Mesodermal cell (in vitro differentiated cells): ENCODE data around the gene STK32C.
"Not testable (repeated sequence)": the region's sequence is repeated elsewhere in the genome, so short reads cannot be mapped to it uniquely, and the experiment has no call there.

Experiments used
- H3K27ac ChIP-seq: 2 replicates; pipeline ENCODE4 v1.7.0; 2013; ENCODE audit warnings: mild to moderate bottlenecking, low read depth, low read length, moderate library complexity; ENCODE audit not compliant: severe bottlenecking
- H3K36me3 ChIP-seq: 2 replicates; pipeline ENCODE4 v1.7.1; 2013; ENCODE audit warnings: mild to moderate bottlenecking, low read length, moderate library complexity; ENCODE audit not compliant: control insufficient read depth, insufficient read depth
- H3K4me1 ChIP-seq: one replicate; pipeline ENCODE4 v1.7.1; 2013; ENCODE audit warnings: mild to moderate bottlenecking, low read length; ENCODE audit not compliant: insufficient read depth, control insufficient read depth, poor library complexity, severe bottlenecking
- H3K4me3 ChIP-seq: 2 replicates; pipeline ENCODE4 v1.7.0; 2013; ENCODE audit warnings: low read length, control low read depth, mild to moderate bottlenecking; ENCODE audit not compliant: insufficient read depth, poor library complexity, severe bottlenecking; ENCODE audit errors: extremely low read depth
- H3K9me3 ChIP-seq: 2 replicates; pipeline ENCODE4 v1.7.1; 2013; ENCODE audit warnings: mild to moderate bottlenecking, low read length, moderate library complexity; ENCODE audit not compliant: control insufficient read depth
- WGBS, 2 experiments: methylation state at CpG; one replicate each; pipeline ENCODE4 v1.1.5; 2013; ENCODE audit warnings: missing lambda C conversion rate in 2 of 2; ENCODE audit not compliant: insufficient coverage in 2 of 2; 5-methylcytosine and 5-hydroxymethylcytosine counted together

The STK32C gene

GRCh38 chr10:132216441-132216840 lies 91.3 kb downstream of the STK32C start:
- WGBS, 2 experiments: 86 to 97% methylated on average over 3 of the region's 3 CpGs
- not testable (repeated sequence) for H3K36me3 ChIP-seq, H3K4me1 ChIP-seq, H3K4me3 ChIP-seq, H3K27ac ChIP-seq
- peaks cover 12% of the 10 kb centered on the region for H3K9me3 ChIP-seq

- no peak overlapping the region for H3K27ac ChIP-seq
- H3K9me3 ChIP-seq: peaks cover 12% of the 10 kb centered on the region
- H3K4me3 ChIP-seq: no peak overlapping the region
- WGBS, 2 experiments: 86% methylated on average over 1 of the region's 4 CpGs; no CpG with 5 or more reads in 1 of the 2 experiments
- H3K4me1 ChIP-seq: no peaks in the 10 kb centered on the region
- no peaks in the 10 kb centered on the region for H3K36me3 ChIP-seq
Measured at GRCh38 chr10:132213917-132214316, 93.8 kb downstream of the STK32C start.

GRCh38 chr10:132212816-132213215 lies 94.9 kb downstream of the STK32C start:
- Histone ChIP-seq H3K4me3 (no peak overlapping the region), H3K27ac (no peak overlapping the region), H3K4me1 (no peaks in the 10 kb centered on the region), H3K36me3 (no peaks in the 10 kb centered on the region), H3K9me3 (peaks cover 10% of the 10 kb centered on the region)
- 93 to 100% methylated on average over 5 to 6 of the region's 9 CpGs for WGBS, 2 experiments

GRCh38 chr10:132211246-132211645 lies 96.5 kb downstream of the STK32C start:
- no peak overlapping the region for H3K4me3 ChIP-seq
- no peak overlapping the region for H3K27ac ChIP-seq
- 90 to 93% methylated on average over 13 of the region's 14 CpGs for WGBS, 2 experiments
- peaks cover 1% of the 10 kb centered on the region for H3K9me3 ChIP-seq
- no peaks in the 10 kb centered on the region for H3K36me3 ChIP-seq
- H3K4me1 ChIP-seq: no peaks in the 10 kb centered on the region

- Histone ChIP-seq H3K9me3 (no peaks in the 10 kb centered on the region), H3K27ac (no peak overlapping the region), H3K4me1 (no peaks in the 10 kb centered on the region), H3K36me3 (no peaks in the 10 kb centered on the region), H3K4me3 (no peak overlapping the region)
- WGBS, 2 experiments: 89 to 93% methylated on average over 12 to 14 of the region's 14 CpGs
Measured at GRCh38 chr10:132210766-132211165, 97.0 kb downstream of the STK32C start.

- Histone ChIP-seq H3K4me3 (no peak overlapping the region), H3K9me3 (no peaks in the 10 kb centered on the region), H3K4me1 (no peaks in the 10 kb centered on the region), H3K36me3 (no peaks in the 10 kb centered on the region), H3K27ac (no peak overlapping the region)
- 93% methylated on average over 20 to 23 of the region's 23 CpGs for WGBS, 2 experiments
Measured at GRCh38 chr10:132209978-132210530, 97.7 kb downstream of the STK32C start.

- Histone ChIP-seq H3K9me3 (no peaks in the 10 kb centered on the region), H3K36me3 (no peaks in the 10 kb centered on the region), H3K4me3 (no peak overlapping the region), H3K4me1 (no peaks in the 10 kb centered on the region), H3K27ac (no peak overlapping the region)
- WGBS, 2 experiments: 93 to 97% methylated on average over 13 to 14 of the region's 14 CpGs
Measured at GRCh38 chr10:132209130-132209529, 98.6 kb downstream of the STK32C start.

- Histone ChIP-seq H3K4me3 (no peak overlapping the region), H3K27ac (no peak overlapping the region), H3K4me1 (no peaks in the 10 kb centered on the region), H3K9me3 (no peaks in the 10 kb centered on the region), H3K36me3 (no peaks in the 10 kb centered on the region)
- 87 to 94% methylated on average over 14 to 15 of the region's 17 CpGs for WGBS, 2 experiments
Measured at GRCh38 chr10:132208462-132209050, 99.2 kb downstream of the STK32C start.

GRCh38 chr10:132207536-132208461 lies 100.0 kb downstream of the STK32C start:
- Histone ChIP-seq H3K4me3 (no peak overlapping the region), H3K27ac (no peak overlapping the region), H3K9me3 (no peaks in the 10 kb centered on the region), H3K36me3 (peaks cover 4% of the 10 kb centered on the region), H3K4me1 (no peaks in the 10 kb centered on the region)
- 92 to 94% methylated on average over 41 to 45 of the region's 48 CpGs for WGBS, 2 experiments

- WGBS, 2 experiments: 92% methylated on average over 21 to 26 of the region's 29 CpGs
- no peak overlapping the region for H3K4me3 ChIP-seq
- no peaks in the 10 kb centered on the region for H3K9me3 ChIP-seq
- no peaks in the 10 kb centered on the region for H3K4me1 ChIP-seq
- H3K27ac ChIP-seq: no peak overlapping the region
- peaks cover 7% of the 10 kb centered on the region for H3K36me3 ChIP-seq
Measured at GRCh38 chr10:132206806-132207535, 100.8 kb downstream of the STK32C start.
